ENCODE data around the gene C4orf50.

GRCh38 chr4:6054162-6054922 is 36.1 kb upstream of the C4orf50 start:
- TF ChIP-seq MAFK (IDR thresholded peaks at IDR 0.05; ENCODE audit: low read depth, low read length) (peak; percentile 48; the same call in 1 of the 2 replicates), CHD1 (IDR thresholded peaks at IDR 0.05; ENCODE audit: low read depth, low read length) (no peak), RAD21 (IDR thresholded peaks at IDR 0.05; ENCODE audit: low read length) (no peak), ELK1 (IDR thresholded peaks at IDR 0.05; ENCODE audit: borderline replicate concordance, low read depth, low read length) (no peak), POLR2A (IDR thresholded peaks at IDR 0.05; ENCODE audit: low read depth, low read length) (no peak), USF2 (IDR thresholded peaks at IDR 0.05; ENCODE audit: low read depth, low read length) (no peak), MXI1 (IDR thresholded peaks at IDR 0.05; ENCODE audit: borderline replicate concordance, low read depth, low read length) (no peak), CTCF (conservative IDR thresholded peaks at IDR 0.05; ENCODE audit: low read depth, low read length) (no peak), SMC3 (IDR thresholded peaks at IDR 0.05; ENCODE audit: low read depth, low read length) (no peak), BHLHE40 (IDR thresholded peaks at IDR 0.05; ENCODE audit: low read depth, low read length) (no peak), MAZ (IDR thresholded peaks at IDR 0.05; ENCODE audit: borderline replicate concordance, low read depth, low read length) (no peak), FOS (IDR thresholded peaks at IDR 0.05; ENCODE audit: low read depth, low read length) (no peak), RCOR1 (IDR thresholded peaks at IDR 0.05; ENCODE audit: insufficient replicate concordance, low read length) (no peak)

Data from IMR-90 (cell line).